Activated naive CD4-positive, alpha-beta T cell treated with anti-CD3 and anti-CD28 coated beads, Interleukin-2, amount 10 ng/mL, durations not matched to agents 7 days and 5 days (primary cell): ENCODE results near the gene CAMK2B.

Experiments
- CTCF ChIA-PET: fragments of 350-600 bp; sonication (Branson Sonifier 250); formaldehyde crosslinking; loops from one replicate; lab custom pipeline; 2021; ENCODE audit warnings: antibody characterized with exemption; lab: Charles Lee
- DNase-seq: peaks from one replicate; pipeline ENCODE4 v3.0.0-alpha.2; 2020
- H3K27ac Mint-ChIP-seq: one replicate; pipeline ENCODE4 v1.8.0; 2021; ENCODE audit warnings: mild to moderate bottlenecking, moderate library complexity, mixed read lengths
- H3K27me3 Mint-ChIP-seq: one replicate; pipeline ENCODE4 v1.8.0; 2021; ENCODE audit warnings: mild to moderate bottlenecking, mixed read lengths
- H3K36me3 Mint-ChIP-seq: one replicate; pipeline ENCODE4 v1.8.0; 2021; ENCODE audit warnings: mixed read lengths
- H3K4me1 Mint-ChIP-seq: one replicate; pipeline ENCODE4 v1.8.0; 2021; ENCODE audit warnings: mixed read lengths
- H3K4me3 Mint-ChIP-seq: one replicate; pipeline ENCODE4 v1.8.0; 2021; ENCODE audit warnings: mild to moderate bottlenecking, moderate library complexity, mixed read lengths
- H3K9me3 Mint-ChIP-seq: one replicate; pipeline ENCODE4 v1.8.0; 2021; ENCODE audit warnings: mixed read lengths

The CAMK2B gene

DNA sequence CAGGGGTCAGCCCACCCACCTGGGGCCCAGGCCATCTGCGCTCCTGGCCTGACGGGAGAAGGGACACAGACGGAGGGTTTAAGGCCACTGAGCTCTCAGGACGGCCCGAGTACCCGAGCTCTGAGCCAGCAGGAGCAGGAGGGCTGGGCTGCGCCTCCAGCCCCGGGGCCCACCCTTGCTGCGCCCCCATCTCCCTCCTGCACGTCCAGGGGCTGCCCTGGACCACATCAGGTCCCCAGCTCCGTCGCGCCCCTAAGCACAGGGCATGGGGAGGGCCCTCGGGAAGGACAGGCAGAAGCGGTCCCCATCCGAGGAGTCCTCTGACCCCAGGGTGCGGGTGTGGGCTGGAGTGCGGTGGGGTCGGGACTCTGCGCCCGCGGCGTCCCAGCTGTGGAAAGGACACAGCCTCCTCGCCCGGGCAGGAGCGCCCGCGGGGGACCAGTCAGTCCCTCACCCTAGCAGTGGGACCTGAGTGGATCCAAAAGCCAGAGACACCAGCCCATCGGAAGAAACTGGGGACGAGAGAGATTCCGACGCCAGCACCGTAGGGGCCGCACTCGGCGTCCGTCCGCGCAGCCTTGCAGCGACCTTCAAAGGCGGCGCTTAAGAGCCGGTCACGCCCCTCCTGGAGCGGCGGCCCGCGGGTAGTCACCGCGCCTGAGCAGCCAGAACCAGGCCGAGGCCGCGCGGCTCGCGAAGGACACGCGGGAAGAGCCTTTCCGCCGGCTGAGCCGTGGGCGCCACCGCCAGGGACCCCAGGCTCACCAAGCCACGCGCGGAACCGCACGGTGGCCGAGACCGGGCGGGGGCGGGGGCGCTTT lies 15.9 kb downstream of the CAMK2B start:
- Mint-ChIP-seq H3K27me3 (peaks cover 73% of the 10 kb centered on the region), H3K36me3 (no peaks in the 10 kb centered on the region), H3K4me1 (peaks cover 2% of the 10 kb centered on the region), H3K27ac (no peak overlapping the region), H3K4me3 (peak overlapping the region; percentile 7), H3K9me3 (no peaks in the 10 kb centered on the region)
- CTCF ChIA-PET, result interaction anchor here (1.0 kb wide), 1 partner anchor 256 kb away, joined by 3 read pairs; no protein-coding TSS in a partner anchor
- peak; percentile 59 for DNase-seq

DNA sequence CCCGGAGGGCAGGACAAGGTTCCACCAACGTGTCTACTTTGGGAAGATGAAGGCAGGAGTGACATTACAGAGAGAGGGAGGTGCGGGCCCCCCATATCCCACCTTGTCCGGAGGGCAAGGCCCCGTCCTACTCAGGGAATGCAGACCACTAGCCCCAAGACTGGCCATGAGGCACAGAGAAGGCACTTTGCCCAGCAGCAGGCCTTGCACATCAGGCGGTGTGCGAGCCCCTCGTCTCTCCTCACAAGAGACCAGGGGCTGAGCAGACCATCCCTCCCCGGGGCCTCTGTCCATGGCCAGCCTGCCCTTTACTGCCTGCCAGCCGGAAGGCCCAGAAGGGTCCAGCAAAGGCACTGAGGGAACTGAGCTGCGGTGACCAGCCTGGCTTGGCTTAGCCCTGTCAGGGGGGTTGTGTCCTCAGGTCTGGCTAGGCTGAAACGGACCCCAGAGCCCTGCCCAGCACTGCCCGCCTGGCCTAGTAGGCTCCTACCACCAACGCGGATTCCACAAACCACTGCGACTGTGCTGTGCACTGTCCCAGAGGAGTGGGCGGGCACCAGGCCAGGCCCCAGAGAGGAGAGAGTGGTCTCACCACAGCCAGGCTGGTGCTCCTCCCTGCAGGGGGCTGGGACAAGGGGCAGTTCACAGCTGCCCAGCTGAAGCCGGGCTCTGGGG lies 16.7 kb downstream of the CAMK2B start:
- Mint-ChIP-seq H3K27ac (no peak overlapping the region), H3K27me3 (peaks cover 71% of the 10 kb centered on the region), H3K36me3 (no peaks in the 10 kb centered on the region), H3K4me1 (peaks cover 2% of the 10 kb centered on the region), H3K9me3 (no peaks in the 10 kb centered on the region), H3K4me3 (no peak overlapping the region)
- CTCF ChIA-PET, result interaction anchor here (1.0 kb wide), 1 partner anchor 257 kb away, joined by 3 read pairs; no protein-coding TSS in a partner anchor
- DNase-seq, result no peak

DNA sequence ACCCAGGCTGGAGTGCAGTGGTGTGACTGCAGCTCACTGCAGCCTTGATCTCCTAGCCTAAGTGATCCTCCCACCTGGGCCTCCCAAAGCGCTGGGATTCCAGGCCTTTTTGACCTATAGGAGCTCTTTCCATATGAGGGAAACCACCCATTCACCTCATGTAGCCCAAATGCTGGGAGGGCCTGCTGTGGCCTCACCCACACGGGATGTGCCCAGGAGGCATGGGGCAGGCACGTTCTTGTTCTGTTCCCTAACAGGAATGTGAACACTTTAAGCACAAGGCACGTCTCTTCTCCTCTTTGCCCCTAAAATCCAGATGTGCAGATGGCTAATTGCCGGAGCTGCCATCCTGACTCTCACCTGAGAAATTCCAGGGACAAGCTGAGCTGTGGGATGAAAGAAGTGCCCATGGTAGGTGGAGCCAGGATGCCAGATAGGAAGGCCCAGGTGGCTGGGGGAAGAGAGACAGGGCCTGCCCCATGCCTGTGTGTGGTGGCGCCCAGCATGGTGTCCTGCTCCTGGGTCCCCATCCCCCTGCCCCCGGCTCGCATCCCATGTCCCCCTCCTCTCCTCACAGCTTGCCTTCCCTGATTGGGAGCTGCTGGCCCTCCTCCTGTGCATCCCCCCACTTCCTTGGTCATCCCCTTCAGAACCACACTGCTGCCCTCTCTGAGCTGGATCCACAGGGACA lies 17.3 kb downstream of the CAMK2B start:
- CTCF ChIA-PET, result interaction anchor here (1.0 kb wide), 1 partner anchor 49 kb away, joined by 4 read pairs; no protein-coding TSS in a partner anchor
- no peaks in the 10 kb centered on the region for H3K36me3 Mint-ChIP-seq
- peaks cover 64% of the 10 kb centered on the region for H3K27me3 Mint-ChIP-seq
- H3K4me1 Mint-ChIP-seq, result peaks cover 2% of the 10 kb centered on the region
- DNase-seq, result no peak
- no peak overlapping the region for H3K27ac Mint-ChIP-seq
- H3K9me3 Mint-ChIP-seq, result no peaks in the 10 kb centered on the region
- H3K4me3 Mint-ChIP-seq, result no peak overlapping the region

DNA sequence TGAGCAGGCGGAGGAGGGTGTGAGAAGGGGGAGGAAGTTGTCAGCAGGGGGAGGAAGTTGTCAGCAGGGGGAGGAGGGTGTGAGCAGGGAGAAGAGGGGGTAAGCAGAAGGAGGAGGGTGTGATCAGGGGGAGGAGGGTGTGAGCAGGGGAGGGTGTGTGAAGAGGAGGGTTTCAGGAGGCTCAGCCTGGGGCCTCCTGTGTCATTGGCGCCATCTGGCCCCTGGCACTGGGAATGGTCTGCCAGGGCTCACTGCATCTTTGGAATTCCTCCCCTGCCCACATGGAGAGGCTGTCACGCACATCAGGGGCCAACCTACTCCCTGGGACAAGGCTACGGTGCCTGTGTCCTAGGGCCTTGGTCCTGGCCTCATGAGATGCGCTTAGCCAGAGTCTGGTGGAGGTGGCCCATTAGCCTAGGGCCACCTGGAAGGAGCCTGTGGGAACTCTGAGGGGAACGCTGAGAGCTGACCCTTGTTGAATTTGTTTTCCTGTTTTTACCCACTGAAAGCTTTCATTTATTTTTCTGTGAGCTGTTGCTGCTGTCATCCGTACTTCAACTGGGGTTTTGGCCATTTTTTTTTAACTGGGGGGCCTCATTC lies 18.0 kb downstream of the CAMK2B start:
- H3K36me3 Mint-ChIP-seq, result no peaks in the 10 kb centered on the region
- H3K4me3 Mint-ChIP-seq, result no peak overlapping the region
- no peak for DNase-seq
- peaks cover 60% of the 10 kb centered on the region for H3K27me3 Mint-ChIP-seq
- H3K4me1 Mint-ChIP-seq, result peaks cover 2% of the 10 kb centered on the region
- H3K9me3 Mint-ChIP-seq, result no peaks in the 10 kb centered on the region
- no peak overlapping the region for H3K27ac Mint-ChIP-seq
- CTCF ChIA-PET, result interaction anchor here (1.0 kb wide), 1 partner anchor 48 kb away, joined by 4 read pairs; no protein-coding TSS in a partner anchor

DNA sequence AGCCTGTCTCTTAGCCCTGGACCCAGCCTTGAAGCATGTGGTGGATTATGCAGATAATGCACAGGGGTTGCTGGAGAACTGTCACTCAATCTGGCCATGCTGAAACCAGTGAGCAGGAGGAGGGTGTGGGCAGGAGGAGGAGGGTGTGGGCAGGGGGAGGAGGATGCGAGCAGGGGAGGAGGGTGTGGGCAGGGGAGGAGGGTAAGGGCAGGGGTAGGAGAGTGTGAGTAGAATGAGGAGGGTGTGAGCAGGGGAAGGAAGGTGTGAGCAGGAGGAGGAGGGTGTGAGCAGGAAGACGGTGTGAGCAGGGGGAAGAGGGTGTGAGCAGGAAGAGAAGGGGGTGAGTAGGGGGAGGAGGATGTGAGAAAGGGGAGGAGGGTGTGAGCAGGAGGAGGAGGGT lies 18.8 kb downstream of the CAMK2B start:
- Mint-ChIP-seq H3K27me3 (peaks cover 52% of the 10 kb centered on the region), H3K27ac (peak overlapping the region; percentile 65), H3K4me3 (no peak overlapping the region), H3K4me1 (peaks cover 2% of the 10 kb centered on the region), H3K9me3 (no peaks in the 10 kb centered on the region), H3K36me3 (no peaks in the 10 kb centered on the region)
- CTCF ChIA-PET, result no interaction called here
- DNase-seq, result no peak

DNA sequence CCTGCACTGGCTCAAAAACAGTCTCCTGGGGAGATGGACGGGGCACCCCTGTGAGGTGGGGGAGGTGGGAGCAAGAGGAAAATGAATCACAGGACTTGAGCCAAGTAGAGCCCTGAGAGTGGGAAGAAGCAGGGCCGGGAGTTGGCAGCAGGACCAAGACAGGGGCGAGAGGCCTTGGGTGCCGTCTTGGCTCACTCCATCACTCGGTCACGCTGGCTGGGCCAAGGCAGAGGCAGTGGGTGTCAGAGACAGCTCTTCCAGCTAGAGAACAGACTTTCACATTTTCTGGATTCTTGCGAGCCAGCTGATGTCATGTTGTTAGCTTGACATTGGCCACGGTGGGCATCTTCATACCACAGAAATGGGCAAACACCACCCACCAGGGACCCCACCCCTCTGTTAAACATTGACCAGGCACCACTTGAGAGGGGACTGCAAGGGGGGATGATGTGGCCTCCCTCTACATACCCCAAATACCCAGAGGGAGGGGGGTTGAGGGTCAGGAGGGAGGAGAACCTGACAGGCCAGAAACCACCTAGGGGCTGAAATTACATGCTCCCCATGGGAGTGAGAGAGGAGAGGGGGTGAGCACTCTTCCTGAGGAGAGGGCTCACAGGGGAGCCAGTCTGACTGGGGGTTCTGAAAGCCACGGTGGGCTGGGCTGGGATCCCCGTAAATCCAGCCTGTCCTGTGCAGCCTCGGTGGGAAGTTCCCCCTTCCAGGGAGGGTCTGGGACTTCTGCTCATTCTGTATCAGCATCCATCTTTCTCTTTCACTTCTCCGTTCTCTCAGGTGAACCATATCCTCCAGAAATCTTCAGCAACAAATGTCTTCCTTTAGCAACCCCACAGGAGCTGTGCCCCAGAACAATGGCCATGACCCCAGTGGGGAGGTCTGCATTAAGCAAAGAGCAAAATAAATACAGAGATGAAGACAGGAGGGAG lies 19.6 kb downstream of the CAMK2B start:
- peaks cover 50% of the 10 kb centered on the region for H3K27me3 Mint-ChIP-seq
- peak; percentile 14 for DNase-seq
- CTCF ChIA-PET, result interaction anchor here (1.1 kb wide), 1 partner anchor 65 kb away, joined by 3 read pairs; no protein-coding TSS in a partner anchor
- H3K9me3 Mint-ChIP-seq, result no peaks in the 10 kb centered on the region
- H3K36me3 Mint-ChIP-seq, result no peaks in the 10 kb centered on the region
- no peak overlapping the region for H3K4me3 Mint-ChIP-seq
- H3K4me1 Mint-ChIP-seq, result peaks cover 2% of the 10 kb centered on the region
- no peak overlapping the region for H3K27ac Mint-ChIP-seq

DNA sequence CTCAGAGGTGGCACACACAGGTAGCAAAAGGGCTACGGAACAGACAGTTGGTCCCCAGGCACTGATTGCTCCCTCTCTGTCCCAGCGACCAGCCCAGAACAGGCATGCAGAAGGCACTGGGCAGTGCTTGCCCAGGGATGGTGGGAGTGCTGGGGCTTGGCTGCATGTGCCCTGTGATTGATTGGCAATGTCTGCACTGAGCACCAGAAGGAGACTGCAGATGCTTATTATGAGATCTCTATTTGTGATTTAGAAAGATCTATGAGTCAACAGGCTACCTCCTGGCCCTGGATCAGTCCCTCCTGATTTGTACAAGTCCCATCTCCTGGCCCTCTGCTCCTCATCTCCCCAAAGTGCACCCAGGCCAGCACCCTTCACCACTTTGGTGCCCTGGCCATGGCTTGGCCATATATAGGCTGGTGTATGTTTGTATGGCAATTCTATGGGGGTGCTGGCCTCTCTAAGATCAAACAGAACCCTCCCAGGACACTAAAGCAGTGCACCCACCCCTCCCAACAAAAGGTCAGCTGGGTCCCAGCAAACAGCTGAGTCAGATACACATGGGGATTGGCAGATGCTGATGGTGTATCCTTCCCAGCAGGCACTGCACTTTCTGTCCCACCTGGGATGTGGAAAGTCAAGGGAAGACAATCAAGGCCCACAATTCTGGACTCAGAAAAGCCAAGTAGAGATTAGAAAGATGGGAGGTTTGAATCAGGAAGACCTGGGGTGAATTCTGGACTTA lies 30.9 kb downstream of the CAMK2B start:
- CTCF ChIA-PET, result no interaction called here
- no peaks in the 10 kb centered on the region for H3K36me3 Mint-ChIP-seq
- peak; percentile 11 for DNase-seq
- H3K27ac Mint-ChIP-seq, result no peak overlapping the region
- peaks cover 72% of the 10 kb centered on the region for H3K27me3 Mint-ChIP-seq
- no peak overlapping the region for H3K4me3 Mint-ChIP-seq
- no peaks in the 10 kb centered on the region for H3K4me1 Mint-ChIP-seq
- no peaks in the 10 kb centered on the region for H3K9me3 Mint-ChIP-seq

DNA sequence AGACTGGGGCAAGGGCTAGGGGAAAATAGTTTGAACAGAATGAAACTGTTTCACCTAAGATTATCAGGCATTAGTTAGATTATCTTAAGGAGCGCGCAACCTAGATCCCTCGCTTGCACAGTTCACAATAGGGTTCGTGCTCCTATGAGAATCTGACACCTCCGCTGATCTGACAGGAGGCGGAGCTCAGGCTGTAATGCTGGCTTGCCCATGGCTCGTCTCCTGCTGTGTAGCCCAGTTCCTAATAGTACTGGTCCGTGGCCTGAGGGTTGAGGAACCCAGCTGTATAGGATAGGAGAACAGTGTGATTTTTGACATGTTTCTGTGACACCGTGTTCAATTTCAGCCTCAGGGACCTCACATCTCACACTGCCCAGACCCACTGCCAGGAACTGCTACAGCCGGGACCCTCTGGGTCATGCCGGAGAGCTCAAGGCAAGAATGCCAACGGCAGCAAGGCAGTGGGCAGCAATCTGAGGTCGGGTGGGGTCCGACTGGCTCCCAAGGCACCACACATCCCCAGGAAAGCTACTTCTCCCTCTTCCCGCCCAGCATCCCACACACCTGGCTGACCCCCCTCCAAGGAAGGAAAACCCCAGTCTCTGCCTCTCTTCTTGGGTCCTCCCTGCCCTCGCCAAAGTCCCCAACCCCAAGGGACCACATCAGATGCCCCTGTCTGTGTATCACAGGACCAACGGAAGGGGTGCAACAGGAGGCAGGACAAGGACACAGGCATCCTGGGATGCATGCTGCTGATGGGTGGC lies 31.7 kb downstream of the CAMK2B start:
- Mint-ChIP-seq H3K36me3 (no peaks in the 10 kb centered on the region), H3K4me3 (no peak overlapping the region), H3K4me1 (no peaks in the 10 kb centered on the region), H3K9me3 (no peaks in the 10 kb centered on the region), H3K27me3 (peaks cover 72% of the 10 kb centered on the region), H3K27ac (no peak overlapping the region)
- DNase-seq, result peak; percentile 6
- CTCF ChIA-PET, result no interaction called here

DNA sequence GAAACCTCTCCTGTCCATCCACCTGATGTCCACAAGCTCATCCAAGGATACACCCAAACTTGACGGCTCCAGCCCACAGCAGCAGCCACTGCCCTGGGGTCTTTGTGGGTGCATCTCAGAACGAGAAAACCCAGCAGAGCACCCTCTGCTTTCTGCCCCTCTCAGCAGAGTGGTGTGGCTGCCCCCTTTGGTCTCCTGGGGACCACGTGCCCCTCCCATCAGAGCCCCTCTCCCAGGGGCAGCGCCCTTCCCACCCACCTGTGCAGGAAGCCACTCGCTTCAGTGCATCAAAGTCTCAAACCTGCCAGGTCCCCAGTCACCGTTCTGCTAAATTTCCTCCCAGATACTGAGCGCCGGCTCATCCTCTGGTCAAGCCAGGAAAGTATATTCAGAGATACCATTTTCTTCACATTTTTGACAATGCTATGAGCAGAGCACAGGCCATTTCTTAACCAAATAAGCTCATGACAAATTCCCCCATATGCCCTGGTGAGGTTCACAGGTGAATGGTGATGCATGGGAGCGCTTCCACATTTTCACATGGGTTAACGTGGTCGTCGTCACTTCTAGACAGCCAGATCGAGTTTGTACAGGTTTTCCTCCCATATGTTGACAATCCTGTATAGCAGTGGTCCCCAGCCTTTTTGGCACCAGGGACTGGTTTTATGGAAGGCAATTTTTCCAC lies 32.4 kb downstream of the CAMK2B start:
- peaks cover 70% of the 10 kb centered on the region for H3K27me3 Mint-ChIP-seq
- CTCF ChIA-PET, result interaction anchor here (0.6 kb wide), 1 partner anchor 23 kb away, joined by 3 read pairs; no protein-coding TSS in a partner anchor

DNA sequence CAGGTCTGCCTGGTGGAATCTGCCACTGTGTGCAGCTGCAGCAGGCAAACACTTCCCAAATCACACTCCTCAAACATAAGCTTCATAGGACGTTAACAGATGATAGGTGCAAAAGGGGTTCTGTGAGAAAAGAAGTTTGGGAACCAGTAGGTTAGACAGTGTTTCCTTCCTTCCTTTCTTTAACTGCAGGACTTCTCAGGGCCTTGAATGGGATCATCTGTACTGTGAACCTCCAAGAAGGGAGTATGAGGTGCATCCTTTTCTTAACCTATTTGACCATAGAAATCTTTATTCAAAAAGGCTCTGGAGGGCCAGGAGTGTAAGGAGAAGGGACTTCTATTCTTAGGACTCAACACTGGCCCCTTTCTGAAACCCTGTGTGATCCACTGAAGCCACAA lies 33.0 kb downstream of the CAMK2B start:
- Mint-ChIP-seq H3K4me3 (no peak overlapping the region), H3K27ac (no peak overlapping the region), H3K27me3 (peaks cover 65% of the 10 kb centered on the region), H3K9me3 (no peaks in the 10 kb centered on the region), H3K4me1 (no peaks in the 10 kb centered on the region), H3K36me3 (no peaks in the 10 kb centered on the region)
- CTCF ChIA-PET, result interaction anchor here (0.6 kb wide), 1 partner anchor 23 kb away, joined by 3 read pairs; no protein-coding TSS in a partner anchor
- DNase-seq, result no peak

More for the DNA sequence above, 32.4 kb downstream of the CAMK2B start:
- no peaks in the 10 kb centered on the region for H3K4me1 Mint-ChIP-seq
- H3K9me3 Mint-ChIP-seq, result no peaks in the 10 kb centered on the region
- no peak overlapping the region for H3K27ac Mint-ChIP-seq
- DNase-seq, result peak; percentile 11
- H3K4me3 Mint-ChIP-seq, result no peak overlapping the region
- H3K36me3 Mint-ChIP-seq, result no peaks in the 10 kb centered on the region

DNA sequence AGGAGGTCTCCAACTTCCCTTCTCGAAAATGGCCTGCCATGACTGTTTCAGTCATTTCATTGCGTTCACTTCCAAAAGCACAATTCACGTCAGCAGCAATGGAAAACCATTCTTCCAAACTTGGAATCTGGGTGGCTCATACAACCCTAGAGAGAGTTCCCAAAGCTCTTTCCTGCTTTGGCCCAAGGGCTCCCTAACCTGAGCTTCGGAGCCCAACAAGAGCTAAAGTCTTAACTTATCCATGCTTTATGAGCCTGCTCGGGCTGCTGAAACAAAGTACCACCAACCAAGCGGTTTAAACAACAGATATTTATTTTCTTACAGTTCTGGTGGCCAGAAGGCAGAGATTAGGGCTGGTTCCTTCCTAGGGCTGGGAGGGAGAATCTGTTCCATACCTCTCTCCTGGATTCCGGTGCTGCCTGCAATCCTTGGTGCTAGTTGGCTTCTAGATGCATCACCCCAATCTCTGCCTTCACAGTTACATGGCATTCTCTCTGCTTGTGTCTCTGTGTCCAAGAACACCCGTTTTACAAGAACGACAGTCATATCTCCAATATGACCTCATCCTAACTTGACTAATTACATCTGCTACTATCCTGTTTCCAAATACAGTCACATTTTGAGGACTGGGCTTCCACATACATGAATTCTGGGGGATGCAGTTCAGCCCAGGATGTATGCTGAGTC lies 33.5 kb downstream of the CAMK2B start:
- Mint-ChIP-seq H3K27me3 (peaks cover 61% of the 10 kb centered on the region), H3K4me1 (no peaks in the 10 kb centered on the region), H3K27ac (no peak overlapping the region), H3K36me3 (no peaks in the 10 kb centered on the region), H3K9me3 (no peaks in the 10 kb centered on the region), H3K4me3 (no peak overlapping the region)
- DNase-seq, result peak; percentile 13
- CTCF ChIA-PET, result interaction anchor here (1.0 kb wide), 1 partner anchor 51 kb away, joined by 4 read pairs; no protein-coding TSS in a partner anchor
